ENCODE data around the gene VSX1.

Gene VSX1

GRCh38 chr20:25052255-25053194 is 29.4 kb downstream of the VSX1 start:
- no peak for DNase-seq

- no peak for DNase-seq
These were observed 30.4 kb downstream of the VSX1 start for GRCh38 chr20:25051386-25052155.

- no peak for DNase-seq
These were observed 31.2 kb downstream of the VSX1 start for GRCh38 chr20:25050501-25051350.

DNA sequence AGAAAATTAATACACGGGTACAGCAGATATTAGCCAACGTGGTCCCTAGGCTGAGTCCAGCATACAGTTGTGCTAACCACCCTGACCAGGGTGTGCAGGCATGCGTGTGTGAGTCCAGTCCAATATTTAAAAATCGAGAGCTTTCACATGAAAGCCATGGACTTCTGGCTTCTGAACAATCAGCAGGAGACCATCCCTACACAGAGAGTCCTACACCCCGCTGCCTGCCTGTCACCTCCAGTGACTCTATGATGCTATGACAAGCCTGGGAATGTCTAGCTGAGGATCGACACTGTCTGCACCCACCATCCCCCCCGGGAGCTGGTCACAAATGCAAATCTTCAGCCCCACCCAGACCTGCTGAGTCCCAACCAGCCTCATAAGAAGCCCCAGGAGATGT is 31.9 kb downstream of the VSX1 start:
- no peak for DNase-seq

DNA sequence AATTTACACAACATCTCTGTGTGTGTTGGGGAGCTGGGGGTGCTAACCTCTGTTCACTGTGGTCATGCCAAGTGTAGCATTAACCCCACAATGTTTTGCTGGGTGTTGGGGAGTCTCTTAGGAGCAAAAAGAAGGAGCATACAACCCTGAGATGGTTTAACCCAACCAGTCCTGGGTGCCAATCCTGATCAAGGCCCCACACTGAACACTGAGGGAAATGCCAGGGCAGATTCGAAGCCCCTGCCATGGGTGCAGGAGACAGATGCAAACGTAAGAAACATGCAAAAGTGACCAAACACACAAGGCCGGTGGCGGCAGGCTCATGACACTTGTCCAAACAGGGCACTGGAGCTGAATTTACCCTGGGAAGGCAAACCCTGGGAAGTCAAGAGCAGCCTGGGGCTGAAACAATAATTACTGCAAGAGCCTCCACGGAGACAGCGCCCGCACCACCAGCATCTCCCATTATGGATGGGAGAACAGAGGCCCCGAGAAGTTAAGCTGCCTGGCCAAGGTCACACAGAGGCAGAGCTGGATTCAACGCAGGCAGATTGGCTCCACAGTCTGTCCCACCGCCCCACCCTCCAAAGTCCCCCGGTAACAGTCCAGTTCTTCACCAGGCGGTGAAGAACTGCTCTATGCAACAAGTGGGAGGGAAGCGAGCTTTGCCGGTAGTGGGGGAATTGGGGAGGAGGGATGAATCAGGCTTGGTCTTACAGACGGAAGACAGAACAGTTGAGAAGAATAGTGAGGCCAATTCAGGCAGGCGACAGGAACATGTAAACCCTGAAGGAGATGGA is 32.5 kb downstream of the VSX1 start:
- DNase-seq = no peak

- no peak for DNase-seq
These were observed 33.4 kb downstream of the VSX1 start for GRCh38 chr20:25048519-25048952.

DNA sequence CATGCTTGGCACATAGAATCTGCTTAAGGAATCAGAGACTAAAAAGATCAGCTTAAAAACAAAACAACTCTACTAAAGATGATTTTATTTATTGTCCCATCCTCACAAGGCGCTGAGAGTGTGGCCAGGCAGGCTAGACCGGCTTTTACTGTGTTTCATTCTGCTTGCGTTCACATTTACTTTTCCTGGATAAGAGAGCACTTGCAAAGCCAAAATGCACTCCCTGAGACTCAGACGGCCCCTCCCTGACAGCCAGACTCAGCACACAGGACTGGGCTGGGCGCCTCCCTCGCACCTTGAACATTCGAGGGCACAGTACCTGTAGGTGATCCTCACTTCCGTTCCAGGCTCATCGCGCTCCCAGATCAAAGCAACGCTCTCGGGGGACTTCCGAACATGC is 34.2 kb downstream of the VSX1 start:
- DNase-seq = peak in 1 of 2 donors; percentile 21

GRCh38 chr20:25046736-25047666 is 34.9 kb downstream of the VSX1 start:
- no peak for DNase-seq

DNA sequence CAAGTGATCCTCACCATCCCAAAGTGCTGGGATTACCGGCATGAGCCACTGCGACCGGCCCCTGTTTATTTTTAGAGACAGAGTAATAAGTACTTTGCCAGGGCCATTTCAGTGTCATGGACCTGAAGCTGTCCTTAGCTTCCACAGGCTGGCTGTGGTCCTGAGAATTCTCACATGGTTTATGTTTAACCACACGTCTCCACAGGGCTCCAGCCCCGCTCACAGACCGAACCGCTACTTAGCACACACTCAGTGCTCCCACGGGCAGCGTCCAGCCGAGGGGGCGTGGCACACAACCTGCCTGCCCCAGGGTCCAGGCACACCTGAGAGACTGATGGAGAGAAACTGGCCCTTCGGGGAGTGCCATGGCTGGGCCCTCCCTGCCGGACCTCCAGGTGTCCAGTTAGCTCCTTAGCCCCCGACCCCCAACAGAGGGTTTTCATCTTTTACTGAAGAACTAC is 35.7 kb downstream of the VSX1 start:
- DNase-seq = no peak

- DNase-seq = no peak
These were observed 36.6 kb downstream of the VSX1 start for GRCh38 chr20:25045343-25045712.

DNA sequence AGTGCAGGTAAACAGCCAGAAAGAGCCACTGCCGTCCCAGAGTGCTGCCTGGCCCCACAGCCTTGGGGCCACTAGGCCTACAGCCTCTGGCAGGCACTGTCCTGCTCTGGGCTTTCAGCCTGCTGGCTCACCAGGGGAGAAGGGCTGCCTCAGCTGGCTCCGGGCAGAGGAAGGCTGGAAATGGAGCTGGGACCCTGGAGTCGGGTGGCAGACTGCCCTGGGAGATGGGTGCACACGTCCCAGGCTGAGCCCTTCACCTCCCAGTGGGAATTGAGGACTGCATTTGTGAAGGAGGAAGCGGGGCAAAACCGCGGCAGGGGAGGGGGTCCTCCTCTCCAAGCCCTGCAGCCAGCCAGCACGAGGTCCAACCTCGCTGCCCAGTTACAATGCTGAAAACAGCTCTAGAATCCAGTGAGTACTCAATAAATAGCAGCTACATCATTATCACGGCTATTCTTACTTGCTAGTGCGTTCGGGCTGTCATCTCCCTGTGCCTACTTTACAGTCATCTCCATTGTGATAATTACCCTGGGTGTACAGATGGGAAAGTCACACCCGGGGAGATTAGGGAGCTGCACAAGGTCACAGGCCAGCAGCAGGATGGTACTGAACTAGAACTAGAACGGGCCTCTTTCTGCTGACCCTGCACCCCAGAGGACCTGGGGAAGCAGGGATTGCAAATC is 37.1 kb downstream of the VSX1 start:
- DNase-seq = no peak

DNA sequence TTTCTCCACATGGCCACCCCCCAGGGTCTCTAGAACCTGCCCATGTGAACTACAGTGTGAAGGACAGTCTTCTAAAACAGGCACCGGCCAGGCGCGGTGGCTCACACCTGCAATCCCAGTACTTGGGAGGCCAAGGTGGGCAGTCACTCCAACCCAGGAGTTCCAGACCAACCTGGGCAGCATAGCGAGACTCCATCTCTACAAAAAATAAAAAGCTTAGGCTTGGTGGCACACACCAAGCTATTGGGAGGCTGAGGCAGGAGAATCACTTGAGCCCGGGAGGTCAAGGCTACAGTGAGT is 37.7 kb downstream of the VSX1 start:
- no peak for DNase-seq

GRCh38 chr20:25043499-25044260 is 38.3 kb downstream of the VSX1 start:
- DNase-seq = no peak

DNA sequence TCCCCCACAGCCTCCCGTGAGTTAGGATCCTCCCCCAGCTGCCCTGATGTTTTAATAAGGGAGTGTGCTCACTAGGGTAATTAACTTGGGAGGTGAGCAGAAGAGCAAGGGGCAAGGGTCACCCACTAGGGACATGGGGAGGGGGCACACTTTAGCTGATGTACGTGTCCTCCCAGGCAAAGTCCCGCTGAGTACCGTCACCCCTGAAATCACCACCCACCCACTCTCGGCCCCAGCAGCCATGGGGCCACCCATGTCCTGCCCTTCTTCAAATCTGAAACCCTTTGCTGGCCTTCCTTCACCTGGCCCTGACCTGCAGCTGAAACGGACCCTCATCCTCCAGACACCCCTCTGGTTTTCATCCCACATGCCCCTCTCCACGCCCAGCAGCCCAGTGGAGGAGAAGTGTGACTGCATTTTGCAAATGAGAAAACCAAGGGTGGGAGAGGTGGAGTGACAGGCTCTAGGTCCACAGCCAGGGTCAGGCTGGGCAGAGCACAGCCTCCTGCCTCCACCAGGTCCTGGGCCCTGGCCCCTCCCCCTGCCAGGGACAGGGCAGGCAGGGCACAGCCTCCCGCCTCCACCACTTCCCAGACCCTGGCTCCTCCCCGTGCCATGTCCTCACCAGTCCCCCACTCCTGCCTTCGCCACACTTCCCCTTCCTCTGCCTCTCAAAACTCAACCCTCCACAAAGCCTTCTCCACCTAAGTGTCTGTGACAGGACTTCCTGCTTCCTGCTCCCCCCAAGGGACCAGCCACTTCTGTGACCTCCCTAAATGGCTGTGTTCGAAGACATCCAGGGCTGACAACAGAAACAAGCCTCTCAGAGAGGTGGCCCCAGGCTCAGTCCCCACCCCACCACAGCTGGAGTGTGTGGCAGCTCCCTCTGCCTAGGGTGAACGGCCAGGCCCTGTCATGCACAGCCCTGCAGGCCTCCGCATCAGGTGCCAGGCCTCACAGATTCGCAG is 39.1 kb downstream of the VSX1 start:
- peak; percentile 57 to 70 for DNase-seq

DNA sequence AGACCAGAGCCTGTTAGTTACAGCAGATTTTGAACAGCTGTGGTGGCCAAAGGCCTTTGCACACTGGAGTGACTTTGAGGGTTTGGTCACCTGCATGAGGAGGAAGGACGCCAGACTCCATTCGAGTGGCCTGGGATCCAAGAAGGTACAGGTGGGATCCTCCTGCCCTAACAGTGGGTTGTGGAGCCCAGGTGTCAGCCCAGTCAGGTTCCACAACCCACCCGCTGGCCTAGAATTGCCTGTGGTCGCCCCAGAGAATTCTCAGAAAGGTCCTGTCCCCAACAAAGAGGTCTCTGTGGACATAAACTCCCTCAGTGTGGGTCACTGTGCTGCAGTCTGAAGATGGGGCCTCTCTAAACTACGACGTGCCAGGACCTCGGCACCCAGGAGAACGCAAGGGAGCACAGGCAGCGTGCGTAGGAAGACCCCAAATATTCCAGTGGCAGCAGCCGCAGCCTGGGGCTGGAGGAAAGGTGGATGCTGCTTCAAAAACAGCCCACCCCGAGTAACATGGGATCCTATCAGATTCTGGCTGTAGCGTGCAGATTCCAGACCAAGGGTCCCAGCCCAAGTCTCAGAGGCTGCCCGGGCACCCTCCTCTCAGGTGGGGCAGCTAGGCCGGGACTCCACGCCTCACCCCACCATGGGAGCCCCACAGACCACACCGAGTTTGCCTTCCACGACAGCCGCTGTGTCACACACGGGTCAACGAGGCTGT is 40.0 kb downstream of the VSX1 start:
- DNase-seq = no peak

GRCh38 chr20:25040438-25040831 is 41.5 kb downstream of the VSX1 start:
- DNase-seq = no peak

- no peak for DNase-seq
These were observed 42.1 kb downstream of the VSX1 start for GRCh38 chr20:25039697-25040437.
